IPS-20b (cell line): ENCODE data around the gene HIPK2.

Experiments used
- H3K27ac ChIP-seq: one replicate; pipeline ENCODE4 v1.5.1; 2013; ENCODE audit warnings: low read length
- H3K27me3 ChIP-seq: 2 replicates; pipeline ENCODE4 v1.6.1; 2013; ENCODE audit warnings: mild to moderate bottlenecking, low read length, inconsistent platforms; ENCODE audit not compliant: insufficient read depth
- H3K36me3 ChIP-seq: 2 replicates; pipeline ENCODE4 v1.6.1; 2013; ENCODE audit warnings: low read depth, mild to moderate bottlenecking, inconsistent platforms, low read length, moderate library complexity; ENCODE audit not compliant: insufficient read depth
- H3K4me1 ChIP-seq: 2 replicates; pipeline ENCODE4 v1.6.1; 2013; ENCODE audit warnings: mild to moderate bottlenecking, control low read depth, inconsistent platforms, low read length, moderate library complexity; ENCODE audit not compliant: insufficient read depth
- H3K4me3 ChIP-seq: 2 replicates; pipeline ENCODE4 v1.5.1; 2013; ENCODE audit warnings: mild to moderate bottlenecking, low read length, inconsistent platforms
- H3K9ac ChIP-seq: 2 replicates; pipeline ENCODE4 v1.6.1; 2013; ENCODE audit warnings: low read depth, mild to moderate bottlenecking, inconsistent platforms, low read length, moderate library complexity
- H3K9me3 ChIP-seq: 2 replicates; pipeline ENCODE4 v1.6.1; 2013; ENCODE audit warnings: mild to moderate bottlenecking, low read depth, low read length, inconsistent platforms; ENCODE audit not compliant: insufficient read depth

Gene HIPK2

GRCh38 chr7:139739863-139740597 lies 37.8 kb downstream of the HIPK2 start:
- H3K36me3 ChIP-seq = no peaks in the 10 kb centered on the region
- H3K9me3 ChIP-seq = no peaks in the 10 kb centered on the region
- H3K4me3 ChIP-seq = no peak overlapping the region
- no peak overlapping the region for H3K9ac ChIP-seq
- H3K27ac ChIP-seq = no peak overlapping the region
- H3K27me3 ChIP-seq = no peaks in the 10 kb centered on the region
- H3K4me1 ChIP-seq = peaks cover 3% of the 10 kb centered on the region; the same call in 1 of the 2 replicates

GRCh38 chr7:139738772-139739171 lies 39.0 kb downstream of the HIPK2 start:
- no peaks in the 10 kb centered on the region for H3K27me3 ChIP-seq
- H3K27ac ChIP-seq = no peak overlapping the region
- H3K36me3 ChIP-seq = no peaks in the 10 kb centered on the region
- H3K9me3 ChIP-seq = no peaks in the 10 kb centered on the region
- H3K9ac ChIP-seq = no peak overlapping the region
- H3K4me3 ChIP-seq = no peak overlapping the region
- 0 out of 2 replicates have a peak, but pooled peaks cover 3% of the 10 kb centered on the region for H3K4me1 ChIP-seq

DNA sequence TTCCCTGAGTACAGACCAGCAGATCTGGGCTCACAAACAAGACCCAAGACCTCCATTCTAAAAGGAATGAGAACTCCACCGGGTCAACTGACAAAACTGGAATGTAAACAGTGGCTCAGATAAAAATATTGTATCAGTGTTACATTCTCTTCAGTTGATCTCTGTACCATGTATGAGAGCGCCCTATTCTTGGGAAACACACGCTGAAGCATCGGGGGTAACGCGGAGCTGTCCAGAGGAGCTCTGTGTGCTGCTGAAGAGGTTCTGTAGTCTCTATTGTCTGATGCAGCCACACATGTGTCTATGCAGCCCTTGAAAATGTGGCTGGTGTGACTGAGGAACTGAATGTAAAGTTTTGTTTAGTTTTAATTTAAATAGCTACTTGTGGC lies 39.7 kb downstream of the HIPK2 start:
- Histone ChIP-seq H3K9me3 (no peaks in the 10 kb centered on the region), H3K9ac (no peak overlapping the region), H3K4me1 (0 out of 2 replicates have a peak, but pooled peaks cover 3% of the 10 kb centered on the region), H3K36me3 (no peaks in the 10 kb centered on the region), H3K27me3 (no peaks in the 10 kb centered on the region), H3K4me3 (no peak overlapping the region), H3K27ac (no peak overlapping the region)

DNA sequence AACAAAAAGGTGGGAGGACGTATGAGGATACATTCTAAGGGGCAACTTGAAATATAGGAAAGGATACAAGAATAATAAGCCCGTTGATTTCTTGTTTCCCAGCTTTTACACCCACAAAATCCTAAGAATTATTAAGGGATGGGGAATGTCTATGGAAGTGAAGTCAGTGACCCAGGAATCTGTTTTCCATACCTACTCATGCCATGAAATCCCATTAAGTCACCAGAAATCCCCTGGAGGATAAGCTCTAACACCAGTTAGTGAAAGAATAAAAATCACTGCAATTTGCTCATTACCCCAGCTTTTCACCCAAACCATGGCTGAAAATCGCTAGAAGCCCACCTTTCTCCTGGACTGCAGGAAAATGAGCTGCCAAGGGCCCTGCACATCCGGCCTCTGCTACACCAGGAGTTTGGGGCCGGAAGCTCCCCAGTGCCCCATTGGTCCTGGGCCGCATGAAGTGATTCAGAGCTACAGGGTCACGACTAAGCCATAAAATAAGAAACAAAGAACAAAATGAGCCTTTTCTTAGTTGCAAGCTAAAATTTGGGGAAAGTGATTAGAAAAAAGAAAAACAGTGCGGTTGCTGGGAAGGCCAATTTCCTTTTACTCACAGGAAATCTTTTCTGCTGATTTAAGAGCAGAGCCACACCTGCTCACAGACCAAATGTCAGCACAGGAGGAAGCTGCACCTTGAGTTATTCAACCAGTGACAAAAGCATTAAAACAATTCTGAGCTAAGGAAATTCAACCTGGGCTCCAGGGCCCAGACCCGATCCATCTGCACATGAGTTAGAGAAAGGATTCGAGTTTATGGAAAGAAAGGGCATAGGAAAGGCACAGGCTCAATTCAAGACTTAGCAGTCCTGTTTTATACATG lies 40.3 kb downstream of the HIPK2 start:
- Histone ChIP-seq H3K4me3 (no peak overlapping the region), H3K9ac (no peak overlapping the region)

DNA sequence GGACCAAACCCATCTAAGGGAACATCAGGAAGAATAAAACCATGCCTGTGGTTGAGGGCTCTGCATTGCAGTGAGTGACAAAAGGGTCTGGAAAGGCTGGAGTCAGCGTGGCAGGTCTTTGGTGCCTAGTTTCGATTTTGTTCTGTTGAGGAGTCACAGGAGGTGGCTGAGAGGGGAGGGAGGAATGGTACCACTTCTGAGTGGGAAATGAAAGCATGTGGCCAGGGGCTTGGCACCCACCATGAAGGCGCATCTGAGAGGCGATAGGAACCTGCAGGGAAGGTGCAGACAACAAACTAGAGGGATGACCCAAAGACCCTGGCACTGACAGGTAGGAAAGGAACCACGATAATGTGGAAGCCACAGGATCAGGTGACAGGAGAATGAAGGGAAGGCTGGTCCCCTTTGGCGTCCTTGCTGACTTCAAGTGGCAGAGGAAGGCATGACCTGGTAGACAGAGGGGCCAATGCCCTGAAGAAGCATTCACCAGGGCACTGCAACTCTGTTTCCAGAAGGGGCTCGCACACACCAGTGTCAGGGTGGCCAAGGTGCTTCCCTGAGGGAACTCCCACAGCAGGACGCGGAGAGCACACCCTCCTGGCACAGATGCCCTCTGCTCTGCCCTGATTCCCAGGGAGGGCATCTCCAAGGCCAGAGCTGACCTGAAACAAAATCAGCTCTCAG lies 41.7 kb downstream of the HIPK2 start:
- Histone ChIP-seq H3K27me3 (no peaks in the 10 kb centered on the region), H3K27ac (no peak overlapping the region), H3K4me1 (peaks cover 7% of the 10 kb centered on the region), H3K9me3 (no peaks in the 10 kb centered on the region), H3K36me3 (no peaks in the 10 kb centered on the region), H3K4me3 (no peak overlapping the region), H3K9ac (no peak overlapping the region)

More for the DNA sequence above, 40.3 kb downstream of the HIPK2 start:
- H3K9me3 ChIP-seq = no peaks in the 10 kb centered on the region
- no peaks in the 10 kb centered on the region for H3K27me3 ChIP-seq
- no peaks in the 10 kb centered on the region for H3K36me3 ChIP-seq
- 0 out of 2 replicates have a peak, but pooled peaks cover 3% of the 10 kb centered on the region for H3K4me1 ChIP-seq
- H3K27ac ChIP-seq = no peak overlapping the region

- Histone ChIP-seq H3K9ac (no peak overlapping the region), H3K27me3 (no peaks in the 10 kb centered on the region), H3K4me3 (no peak overlapping the region), H3K27ac (no peak overlapping the region), H3K4me1 (peaks cover 7% of the 10 kb centered on the region), H3K9me3 (no peaks in the 10 kb centered on the region), H3K36me3 (no peaks in the 10 kb centered on the region)
Observed at GRCh38 chr7:139735466-139735865, 42.3 kb downstream of the HIPK2 start.

GRCh38 chr7:139734395-139734794 lies 43.4 kb downstream of the HIPK2 start:
- H3K27ac ChIP-seq = no peak overlapping the region
- no peaks in the 10 kb centered on the region for H3K27me3 ChIP-seq
- H3K36me3 ChIP-seq = no peaks in the 10 kb centered on the region
- H3K9me3 ChIP-seq = no peaks in the 10 kb centered on the region
- H3K9ac ChIP-seq = no peak overlapping the region
- peaks cover 7% of the 10 kb centered on the region for H3K4me1 ChIP-seq
- no peak overlapping the region for H3K4me3 ChIP-seq

- Histone ChIP-seq H3K36me3 (no peaks in the 10 kb centered on the region), H3K4me3 (no peak overlapping the region), H3K27ac (no peak overlapping the region), H3K9ac (no peak overlapping the region), H3K4me1 (peaks cover 7% of the 10 kb centered on the region), H3K27me3 (no peaks in the 10 kb centered on the region), H3K9me3 (no peaks in the 10 kb centered on the region)
Observed at GRCh38 chr7:139733751-139734150, 44.0 kb downstream of the HIPK2 start.

DNA sequence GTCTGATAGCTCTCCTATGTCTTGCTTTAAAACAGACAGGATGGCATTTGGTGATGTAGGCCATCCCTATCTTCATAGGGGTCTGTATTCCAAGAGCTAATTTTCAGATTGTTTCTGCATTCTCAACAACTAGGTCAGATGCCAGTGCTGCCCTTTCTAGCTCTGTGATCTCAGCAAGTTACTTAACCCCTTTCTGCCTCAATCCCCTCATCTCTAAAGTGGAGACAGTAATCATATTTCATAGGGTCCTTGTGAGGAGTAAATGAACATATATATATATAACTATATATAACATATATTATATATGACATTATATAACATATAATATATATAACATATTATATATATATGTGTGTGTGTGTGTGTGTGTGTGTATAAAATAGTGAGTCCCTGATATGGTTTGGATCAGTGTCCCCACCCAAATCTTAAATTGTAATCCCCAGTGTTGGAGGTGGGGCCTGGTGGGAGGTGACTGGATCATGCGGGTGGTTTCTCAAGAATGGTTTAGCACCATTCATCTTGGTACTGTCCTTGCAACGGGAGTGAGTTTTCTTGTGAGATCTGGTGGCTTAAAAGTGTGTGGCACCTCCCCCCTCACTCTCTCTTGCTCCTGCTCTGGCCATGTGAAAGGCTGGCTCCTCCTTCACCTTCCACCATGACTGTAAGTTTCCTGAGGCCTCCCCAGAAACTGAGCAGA lies 45.2 kb downstream of the HIPK2 start:
- Histone ChIP-seq H3K27ac (no peak overlapping the region), H3K36me3 (no peaks in the 10 kb centered on the region), H3K4me3 (no peak overlapping the region), H3K9ac (no peak overlapping the region), H3K9me3 (no peaks in the 10 kb centered on the region), H3K27me3 (no peaks in the 10 kb centered on the region), H3K4me1 (peaks cover 4% of the 10 kb centered on the region)

DNA sequence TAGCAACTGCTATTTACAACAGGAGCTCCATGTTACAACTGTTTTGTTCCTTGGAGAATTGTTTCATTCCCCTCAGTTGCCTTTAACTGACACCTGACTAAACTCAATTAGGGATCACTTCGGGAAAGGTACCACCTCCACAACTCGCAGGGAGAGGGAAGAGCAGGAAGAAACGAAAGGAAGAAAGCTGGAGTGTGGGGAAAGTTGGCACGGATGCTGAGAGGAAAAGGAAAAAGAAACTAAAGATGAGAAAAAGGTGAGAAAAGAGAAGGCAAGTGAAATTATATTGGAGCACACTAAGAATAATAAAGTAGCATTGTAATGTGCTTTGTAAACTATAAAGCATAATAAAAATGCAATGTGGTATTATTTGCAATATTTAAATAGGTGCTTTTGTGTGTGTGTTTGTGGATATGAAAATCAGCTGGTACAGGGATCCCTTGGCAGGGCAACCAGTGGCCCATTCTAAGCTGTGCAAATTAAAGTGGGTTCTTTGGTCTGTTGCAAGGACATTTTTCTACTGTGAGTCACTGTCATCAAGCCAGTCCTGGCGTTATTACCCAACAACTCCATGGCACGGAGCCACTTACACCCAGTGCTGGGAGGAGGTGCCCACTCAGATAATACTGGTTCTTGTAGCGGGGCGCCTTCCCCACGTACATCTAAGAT lies 45.9 kb downstream of the HIPK2 start:
- Histone ChIP-seq H3K27me3 (no peaks in the 10 kb centered on the region), H3K4me1 (peaks cover 4% of the 10 kb centered on the region), H3K36me3 (no peaks in the 10 kb centered on the region), H3K4me3 (no peak overlapping the region), H3K9ac (no peak overlapping the region), H3K9me3 (no peaks in the 10 kb centered on the region), H3K27ac (no peak overlapping the region)
